Endothelial cell of umbilical vein (primary cell): Measurements from ENCODE around the gene SINHCAF. TPM values are rescaled to one million over a fixed set of nuclear protein-coding genes. Genes with fewer than 3 reads are reported as not detected.

Source experiments
- BruUV-seq: library from RNA; stranded (reverse); fragments of 400-500 nt; replicated peaks from 2 replicates; lab custom pipeline; 2021; lab: Mats Ljungman, UMichigan
- CTCF ChIA-PET: fragments of 300-600, 350-600 bp; sonication (Branson Sonifier 250); formaldehyde crosslinking; loops from one replicate; lab custom pipeline; 2021; ENCODE audit warnings: antibody characterized with exemption, inconsistent platforms; lab: Charles Lee
- POLR2A ChIA-PET: fragments of 300-600, 350-600 bp; sonication (Branson Sonifier 250); formaldehyde crosslinking; loops from one replicate; lab custom pipeline; 2021; ENCODE audit warnings: antibody characterized with exemption, inconsistent platforms; lab: Charles Lee
- DNase-seq: peaks from one replicate; pipeline ENCODE4 v3.0.0-alpha.2; 2011; ENCODE audit warnings: low read depth, low spot score
- FAIRE-seq: peaks from 2 replicates; lab custom pipeline; 2011; peaks lifted over from hg19 to GRCh38; lab: Jason Lieb, UNC
- H2AFZ ChIP-seq: 2 replicates; pipeline ENCODE4 v1.6.0; 2012; ENCODE audit warnings: low read depth, low read length, control low read depth, inconsistent platforms
- H3K27ac ChIP-seq: 2 replicates; pipeline ENCODE4 v1.5.1; 2011; ENCODE audit warnings: low read depth, mild to moderate bottlenecking, control low read depth, low read length, moderate library complexity; ENCODE audit not compliant: insufficient read depth
- H3K27me3 ChIP-seq, 2 experiments: 2 replicates each; pipeline versions ENCODE4 v1.6.0 to v1.6.1; 2011; ENCODE audit warnings: low read length in 2 of 2, mixed read lengths in 1 of 2; ENCODE audit not compliant: control insufficient read depth in 2 of 2, insufficient read depth in 2 of 2
- H3K36me3 ChIP-seq, 2 experiments: 2 replicates in 1 of 2; 3 replicates in 1 of 2; pipeline ENCODE4 v1.5.1; 2011; ENCODE audit warnings: low read length in 2 of 2, mild to moderate bottlenecking in 1 of 2, moderate library complexity in 1 of 2; ENCODE audit not compliant: control insufficient read depth in 2 of 2, insufficient read depth in 2 of 2; ENCODE audit errors: extremely low read depth in 1 of 2
- H3K4me1 ChIP-seq: 3 replicates; pipeline ENCODE4 v1.5.1; 2011; ENCODE audit warnings: mild to moderate bottlenecking, low read length; ENCODE audit not compliant: control insufficient read depth, insufficient read depth; ENCODE audit errors: extremely low read depth
- H3K4me2 ChIP-seq: 2 replicates; pipeline ENCODE4 v1.6.1; 2011; ENCODE audit warnings: low read length, control low read depth, mixed read lengths; ENCODE audit not compliant: insufficient read depth
- H3K4me3 ChIP-seq, 3 experiments: fragments of 200-600 bp in 1 of 3; sonication (generic), shearing (Covaris generic) in 1 of 3; replicated peaks in 1 of 3; 2 replicates each; pipeline ENCODE4 v1.5.1; 2011 to 2016; ENCODE audit warnings: control low read depth in 3 of 3, low read length in 3 of 3, mild to moderate bottlenecking in 2 of 3, inconsistent platforms in 1 of 3, low read depth in 1 of 3, moderate library complexity in 1 of 3; ENCODE audit not compliant: insufficient read depth in 1 of 3
- H3K79me2 ChIP-seq: 2 replicates; pipeline ENCODE4 v1.6.0; 2012; ENCODE audit warnings: low read length, inconsistent platforms; ENCODE audit not compliant: control insufficient read depth, insufficient read depth
- H3K9ac ChIP-seq: replicated peaks from 2 replicates; pipeline ENCODE3; 2011; ENCODE audit warnings: low read length, control low read depth; ENCODE audit not compliant: insufficient read depth; ENCODE audit errors: extremely low read depth
- H3K9me1 ChIP-seq: replicated peaks from 3 replicates; pipeline ENCODE4 v1.6.0; 2011; ENCODE audit warnings: mild to moderate bottlenecking, low read length; ENCODE audit not compliant: control insufficient read depth, insufficient read depth; ENCODE audit errors: extremely low read depth
- H3K9me3 ChIP-seq: replicated peaks from 2 replicates; pipeline ENCODE4 v1.5.1; 2012; ENCODE audit warnings: low read length, inconsistent platforms; ENCODE audit not compliant: control insufficient read depth, insufficient read depth
- H4K20me1 ChIP-seq: replicated peaks from 2 replicates; pipeline ENCODE3; 2011; ENCODE audit warnings: mild to moderate bottlenecking, low read length; ENCODE audit not compliant: control insufficient read depth, insufficient read depth; ENCODE audit errors: extremely low read depth
- EZH2 ChIP-seq: IDR thresholded peaks from 2 replicates; pipeline ENCODE4 v1.6.1; 2012; ENCODE audit warnings: borderline replicate concordance, low read depth, mild to moderate bottlenecking, moderate library complexity, low read length, inconsistent platforms; ENCODE audit not compliant: severe bottlenecking
- FOS ChIP-seq: IDR thresholded peaks from 2 replicates; pipeline ENCODE4 v1.6.1; 2011; ENCODE audit warnings: mild to moderate bottlenecking, low read length, moderate library complexity, borderline replicate concordance; ENCODE audit not compliant: insufficient read depth
- GATA2 ChIP-seq: IDR thresholded peaks from 2 replicates; pipeline ENCODE4 v1.7.0; 2011; ENCODE audit warnings: low read depth, mild to moderate bottlenecking, moderate library complexity, mixed read lengths, low read length; ENCODE audit not compliant: insufficient read length, insufficient read depth
- JUN ChIP-seq: IDR thresholded peaks from 2 replicates; pipeline ENCODE4 v1.6.1; 2011; ENCODE audit warnings: borderline replicate concordance, low read depth; ENCODE audit not compliant: insufficient read length, insufficient read depth
- POLR2A ChIP-seq: IDR thresholded peaks from 2 replicates; pipeline ENCODE4 v1.6.1; 2012; ENCODE audit warnings: low read depth, mild to moderate bottlenecking, control low read depth, low read length
- POLR2AphosphoS5 ChIP-seq: IDR thresholded peaks from 2 replicates; pipeline ENCODE4 v1.6.1; 2012; ENCODE audit warnings: low read depth, mild to moderate bottlenecking, control low read depth, low read length, moderate library complexity; ENCODE audit not compliant: insufficient read depth
- dilution Hi-C: fragments of 300-500 bp; cut with MboI; formaldehyde crosslinking; loops from one replicate; pipeline ENCODE4 v1.15.0; 2019; ENCODE audit warnings: low sequenced_read_pairs; ENCODE audit not compliant: extremely low pct_ligation_motif_present
- intact Hi-C: fragments of 100-400 bp; cut with micrococcal nuclease; formaldehyde crosslinking; loops from one replicate; pipeline ENCODE4 v1.10.0; 2022
- polyA plus RNA-seq, 4 experiments: library from polyadenylated mRNA; depleted of rRNA in 3 of 4; stranded (reverse) in 3 of 4; unstranded in 1 of 4; fragments of >200 nt; gene quantifications; 2 replicates each; pipeline versions ENCODE4 v1.2.1 to v1.2.3, GENCODE V29; 2011 to 2012; ENCODE audit warnings: missing spikeins in 1 of 4
- total RNA-seq: library from RNA; stranded (reverse); gene quantifications from 2 replicates; pipeline ENCODE4 v1.2.3, GENCODE V29; 2021
- TF ChIP-seq, protein P1 (sequence below): IDR thresholded peaks from 2 replicates; pipeline ENCODE4 v1.6.1; 2011; ENCODE audit not compliant: insufficient read depth, insufficient read length

Gene SINHCAF
- total and polyA plus RNA-seq, 2 donors (not counting 3 experiments of a cell fraction or from before 2014, with no cell fraction given), result 19.3 to 83.4 TPM

DNA sequence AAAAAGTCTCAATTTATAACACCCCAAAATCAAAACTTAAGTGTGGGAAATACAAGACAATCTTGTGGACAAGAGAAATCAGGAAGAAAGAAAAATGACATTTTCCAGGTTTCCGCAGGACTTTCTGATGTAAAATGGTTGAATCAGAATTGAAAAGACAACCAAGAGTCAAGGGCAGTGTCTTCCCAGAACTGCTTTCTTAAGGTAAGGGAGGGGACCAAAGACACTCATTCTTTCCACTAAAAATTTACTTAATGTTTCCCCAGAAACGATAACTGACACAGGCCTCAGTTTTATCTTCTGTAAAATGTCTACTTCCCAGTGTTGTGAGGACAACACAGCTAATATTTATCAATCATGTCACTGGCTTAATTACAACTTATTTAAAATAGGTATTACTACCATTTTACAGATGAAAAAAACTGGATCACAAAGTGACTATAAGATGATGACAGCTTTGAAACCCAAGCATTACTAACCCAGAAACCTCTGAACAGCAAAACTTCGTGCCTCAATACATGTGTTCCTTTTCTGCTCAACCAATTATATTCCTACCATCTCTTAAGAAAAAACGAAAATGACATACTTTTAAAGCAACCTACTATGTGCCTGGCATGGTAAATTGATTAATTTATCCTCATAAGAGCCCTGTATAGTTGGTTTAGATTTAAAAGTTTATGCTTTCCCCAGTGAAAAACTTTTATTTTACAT lies 4.6 kb downstream of the SINHCAF start:
- no peak overlapping the region for H3K9ac ChIP-seq
- CTCF ChIA-PET, result interaction anchor here (1.6 to 1.7 kb wide), 2 partner anchors 23 to 49 kb away, joined by 3 to 9 read pairs; no protein-coding TSS in a partner anchor
- peaks cover 95% of the 10 kb centered on the region for H3K79me2 ChIP-seq
- DNase-seq (no peak), FAIRE-seq (no peak)
- no peaks in the 10 kb centered on the region for H3K9me3 ChIP-seq
- H3K4me2 ChIP-seq, result peak overlapping the region; percentile 98
- H3K9me1 ChIP-seq, result no peaks in the 10 kb centered on the region
- no peak overlapping the region for H3K27ac ChIP-seq
- H3K36me3 ChIP-seq, result no peaks in the 10 kb centered on the region
- no peaks in the 10 kb centered on the region for H3K27me3 ChIP-seq
- H3K4me1 ChIP-seq, result peaks cover 52% of the 10 kb centered on the region
- no peak overlapping the region for H3K4me3 ChIP-seq
- POLR2A ChIA-PET, result no interaction called here
- BruUV-seq, result no TSS peak
- TF ChIP-seq FOS (no peak), GATA2 (no peak), POLR2AphosphoS5 (no peak), POLR2A (no peak), EZH2 (no peak), JUN (no peak)
- TF ChIP-seq, protein P1, sequence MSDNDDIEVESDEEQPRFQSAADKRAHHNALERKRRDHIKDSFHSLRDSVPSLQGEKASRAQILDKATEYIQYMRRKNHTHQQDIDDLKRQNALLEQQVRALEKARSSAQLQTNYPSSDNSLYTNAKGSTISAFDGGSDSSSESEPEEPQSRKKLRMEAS, result no peak
- no peak overlapping the region for H2AFZ ChIP-seq
- H4K20me1 ChIP-seq, result peaks cover 12% of the 10 kb centered on the region
- intact Hi-C loops, result loop anchor here (5.0 to 10.0 kb wide), 3 partner anchors 186 to 783 kb away; partner anchors contain the start of genes BICD1 and DENND5B
- dilution Hi-C loops, result no loop called here
